ENCODE data around the gene APOC3. TPM values are rescaled to one million over a fixed set of nuclear protein-coding genes. Genes with fewer than 3 reads are reported as not detected.
A peak's percentile ranks its signal among the peaks of the same experiment; 100 is the strongest.

The APOC3 gene
- total RNA-seq, 2 donors from 2014 or later = 7.3 TPM; not detected in 1

DNA sequence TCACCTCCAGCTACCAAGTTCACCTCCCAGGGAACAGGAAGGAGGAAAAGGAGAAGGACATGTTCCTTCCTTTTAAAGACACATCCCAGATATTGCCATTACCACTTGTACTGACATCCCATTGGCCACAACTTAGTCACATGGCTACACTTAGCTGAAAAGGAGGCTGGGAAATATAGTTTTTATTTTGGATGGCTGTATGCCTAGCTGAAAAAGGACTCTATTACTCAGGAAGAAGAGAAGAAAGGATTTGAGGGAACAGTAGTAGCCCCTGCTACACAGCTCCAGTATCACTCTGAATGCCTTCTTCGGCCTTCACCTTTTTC is 36.0 kb upstream of the APOC3 start:
- H3K27me3 ChIP-seq = no peaks in the 10 kb centered on the region
- H3K9me3 ChIP-seq = no peaks in the 10 kb centered on the region
- no peaks in the 10 kb centered on the region for H3K36me3 ChIP-seq (replicated peaks in 1 of 2; ENCODE audit: insufficient read depth in 1 of 2, low read depth in 2 of 2)
- H3K4me1 ChIP-seq = peaks cover 39% of the 10 kb centered on the region
- TF ChIP-seq POLR2A (IDR thresholded peaks at IDR 0.05) = peak in 1 of 3 donors; percentile 1
- TF ChIP-seq CTCF (IDR thresholded peaks at IDR 0.05) = no peak
- WGBS, 2 donors = 100% methylated on average over 1 of the region's 1 CpG
- DNase-seq (peak in 1 of 4 donors; percentile 32), ATAC-seq (peak; percentile 54)
- intact Hi-C loops (cut with DNase I) = loop anchor here (5.0 to 10.0 kb wide), 2 partner anchors 44 to 311 kb away; partner anchors contain the start of gene APOA1
- no peak overlapping the region for H3K27ac ChIP-seq
- no peak overlapping the region for H3K4me3 ChIP-seq

GRCh38 chr11:116794851-116795250 is 34.9 kb upstream of the APOC3 start:
- ATAC-seq (no peak), DNase-seq (no peak)
- Histone ChIP-seq H3K36me3 (replicated peaks in 1 of 2; ENCODE audit: insufficient read depth in 1 of 2, low read depth in 2 of 2) (no peaks in the 10 kb centered on the region), H3K4me3 (no peak overlapping the region), H3K4me1 (peaks cover 40% of the 10 kb centered on the region), H3K27me3 (no peaks in the 10 kb centered on the region), H3K9me3 (no peaks in the 10 kb centered on the region), H3K27ac (no peak overlapping the region)
- intact Hi-C loops (cut with DNase I) = loop anchor here (5.0 to 10.0 kb wide), 2 partner anchors 42 to 310 kb away; partner anchors contain the start of gene APOA1
- TF ChIP-seq POLR2A (IDR thresholded peaks at IDR 0.05) (no peak), CTCF (IDR thresholded peaks at IDR 0.05) (no peak)
- WGBS, 2 donors = 76 to 83% methylated on average over 2 of the region's 2 CpGs

DNA sequence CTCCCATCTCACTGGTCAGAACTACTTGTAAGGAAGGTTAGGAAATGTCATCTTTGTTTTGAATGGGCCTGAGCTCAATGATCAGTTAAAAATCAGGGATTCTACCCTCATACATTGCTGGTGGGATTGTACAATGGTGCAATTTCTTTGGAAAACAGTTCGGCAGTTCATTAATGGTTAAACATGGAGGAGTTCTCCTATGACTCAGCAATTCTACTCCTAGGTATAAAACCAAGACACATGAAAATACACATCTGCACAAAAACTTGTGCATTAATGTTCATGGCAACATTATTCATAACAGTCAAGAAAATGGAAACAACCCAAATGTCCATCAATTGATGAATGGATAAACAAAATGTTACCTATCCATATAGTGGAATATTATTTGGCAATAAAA is 33.2 kb upstream of the APOC3 start:
- WGBS, 2 donors = 80 to 82% methylated on average over 1 of the region's 1 CpG
- DNase-seq (no peak), ATAC-seq (no peak)
- intact Hi-C loops (cut with DNase I) = loop anchor here (10.0 kb wide), 1 partner anchor 308 kb away; no protein-coding TSS in a partner anchor
- H3K27me3 ChIP-seq = no peaks in the 10 kb centered on the region
- H3K9me3 ChIP-seq = no peaks in the 10 kb centered on the region
- no peaks in the 10 kb centered on the region for H3K36me3 ChIP-seq (replicated peaks in 1 of 2; ENCODE audit: insufficient read depth in 1 of 2, low read depth in 2 of 2)
- H3K4me3 ChIP-seq = no peak overlapping the region
- H3K4me1 ChIP-seq = peaks cover 32% of the 10 kb centered on the region
- H3K27ac ChIP-seq = no peak overlapping the region
- no peak for TF ChIP-seq CTCF (IDR thresholded peaks at IDR 0.05)
- no peak for TF ChIP-seq POLR2A (IDR thresholded peaks at IDR 0.05)

- TF ChIP-seq POLR2A (IDR thresholded peaks at IDR 0.05) (no peak), CTCF (IDR thresholded peaks at IDR 0.05) (no peak)
- Histone ChIP-seq H3K4me3 (no peak overlapping the region), H3K4me1 (peaks cover 19% of the 10 kb centered on the region), H3K27ac (peak overlapping the region in 1 of 4 donors; percentile 15), H3K27me3 (no peaks in the 10 kb centered on the region), H3K9me3 (no peaks in the 10 kb centered on the region), H3K36me3 (replicated peaks in 1 of 2; ENCODE audit: insufficient read depth in 1 of 2, low read depth in 2 of 2) (no peaks in the 10 kb centered on the region)
- ATAC-seq = peak; percentile 72
- WGBS, 2 donors = 30 to 37% methylated on average over 5 of the region's 5 CpGs
- peak in 1 of 4 donors; percentile 30 for DNase-seq
- intact Hi-C loops (cut with DNase I) = loop anchor here (10.0 kb wide), 1 partner anchor 307 kb away; no protein-coding TSS in a partner anchor
Measured at GRCh38 chr11:116797816-116798215, 31.9 kb upstream of the APOC3 start.

GRCh38 chr11:116798368-116798767 is 31.3 kb upstream of the APOC3 start:
- 86 to 91% methylated on average over 5 of the region's 5 CpGs for WGBS, 2 donors
- H3K36me3 ChIP-seq (replicated peaks in 1 of 2; ENCODE audit: insufficient read depth in 1 of 2, low read depth in 2 of 2) = no peaks in the 10 kb centered on the region
- no peaks in the 10 kb centered on the region for H3K9me3 ChIP-seq
- TF ChIP-seq CTCF (IDR thresholded peaks at IDR 0.05) (no peak), POLR2A (IDR thresholded peaks at IDR 0.05) (no peak)
- no peaks in the 10 kb centered on the region for H3K27me3 ChIP-seq
- DNase-seq (no peak), ATAC-seq (no peak)
- intact Hi-C loops (cut with DNase I) = loop anchor here (10.0 kb wide), 1 partner anchor 306 kb away; no protein-coding TSS in a partner anchor
- H3K4me3 ChIP-seq = no peak overlapping the region
- H3K27ac ChIP-seq = no peak overlapping the region
- peaks cover 15% of the 10 kb centered on the region for H3K4me1 ChIP-seq

Data from body of pancreas (tissue), 4 donors.